ENCODE results near the gene AGBL4.

DNA sequence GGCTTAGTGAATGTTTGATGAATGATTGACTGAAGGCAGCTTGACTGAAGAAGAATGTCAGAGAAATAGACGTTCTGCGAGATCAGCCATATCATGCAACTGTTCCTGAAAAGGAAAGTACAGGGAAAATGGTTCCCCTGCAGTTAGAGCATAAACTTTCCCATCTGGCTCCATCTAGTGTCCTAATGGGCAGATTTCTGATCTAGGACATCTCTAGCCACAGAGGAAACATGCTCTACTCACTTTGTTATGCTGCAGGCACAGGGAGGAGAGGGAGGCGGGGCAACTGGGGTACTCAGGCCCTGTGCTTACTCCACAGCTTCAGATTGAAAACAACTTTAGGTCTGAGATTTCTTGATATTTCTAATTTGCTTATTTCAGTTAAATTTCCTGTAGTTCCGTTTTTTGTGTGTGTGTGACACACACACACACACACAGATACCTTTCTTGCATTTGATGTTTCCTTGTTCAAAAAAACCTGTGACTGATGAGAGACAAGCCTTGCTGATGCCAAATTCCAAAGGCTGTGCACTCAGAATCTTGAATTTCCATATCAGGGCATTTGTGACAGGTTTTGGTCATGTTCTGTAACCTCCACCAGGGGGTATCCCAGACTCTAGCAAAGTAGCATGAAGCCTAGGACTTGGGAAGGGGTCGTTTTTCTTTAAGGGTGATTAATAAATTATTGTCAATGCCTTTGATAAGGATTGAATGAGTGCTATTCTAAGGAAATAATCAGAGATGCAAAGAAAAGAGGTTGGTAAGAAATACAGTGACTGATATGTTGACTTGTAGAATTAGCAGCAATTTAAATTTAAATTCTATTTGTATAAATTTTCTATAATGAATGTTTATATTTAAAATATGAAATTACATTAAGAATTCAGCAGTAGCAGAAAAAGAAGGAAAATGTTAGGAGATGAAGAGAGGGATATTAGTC, 1107.4 kb downstream of the AGBL4 start:
- no peak for TF ChIP-seq TAF1 (IDR thresholded peaks at IDR 0.05; ENCODE audit: borderline replicate concordance, insufficient read depth, low read length)
- no peak for TF ChIP-seq POLR2AphosphoS5 (IDR thresholded peaks at IDR 0.05; ENCODE audit: low read depth, low read length)
